ENCODE data around the gene ORC3.
A peak's percentile ranks its signal among the peaks of the same experiment; 100 is the strongest.

The ORC3 gene

GRCh38 chr6:87654122-87654521 is 64.2 kb downstream of the ORC3 start:
- no peaks in the 10 kb centered on the region for H3K9me3 ChIP-seq (ENCODE audit: control insufficient read depth in 5 of 5, low read length in 5 of 5)
- peaks cover 0 to 13% (median 4%) of the 10 kb centered on the region in 5 donors for H3K36me3 ChIP-seq (ENCODE audit: control insufficient read depth in 5 of 5, insufficient read depth in 5 of 5, low read length in 5 of 5)

DNA sequence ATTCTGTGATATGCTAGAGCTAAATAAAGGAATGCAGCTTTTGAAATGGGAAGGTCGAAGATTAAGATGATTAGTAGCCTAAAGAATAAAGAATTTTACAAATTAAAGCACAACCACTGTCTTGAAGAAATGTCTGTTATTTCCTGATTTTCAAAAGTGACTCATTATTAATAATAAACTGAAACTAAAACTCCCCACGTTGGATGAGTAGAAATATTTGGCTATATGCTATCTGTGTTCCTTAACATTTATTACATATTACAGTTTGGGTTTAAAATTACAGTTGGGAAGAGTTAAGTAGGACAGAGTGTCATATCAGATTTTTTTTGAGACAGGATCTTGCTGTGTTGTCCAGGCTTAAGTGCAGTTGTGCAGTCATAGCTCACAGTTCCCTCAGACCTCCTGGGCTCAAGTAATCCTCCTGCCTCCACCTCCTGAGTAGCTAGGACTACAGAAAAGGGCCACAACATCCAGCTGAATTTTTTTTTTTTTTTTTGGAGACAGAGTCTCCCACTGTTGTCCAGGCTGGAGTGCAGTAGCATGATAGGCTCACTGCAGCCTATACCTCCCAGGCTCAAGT is 65.0 kb downstream of the ORC3 start:
- Histone ChIP-seq H3K4me3 (ENCODE audit: low read depth in 1 of 5, low read length in 5 of 5) (no peak overlapping the region), H3K4me1 (ENCODE audit: control insufficient read depth in 5 of 5, insufficient read depth in 5 of 5, low read length in 5 of 5) (peaks cover 0 to 12% (median 0%) of the 10 kb centered on the region in 5 donors), H3K27me3 (ENCODE audit: control insufficient read depth in 5 of 5, insufficient read depth in 4 of 5, low read length in 5 of 5) (no peaks in the 10 kb centered on the region), H3K9me3 (ENCODE audit: control insufficient read depth in 5 of 5, low read length in 5 of 5) (no peaks in the 10 kb centered on the region), H3K9ac (ENCODE audit: low read length in 5 of 5) (no peak overlapping the region), H3K27ac (ENCODE audit: low read depth, low read length) (no peak overlapping the region), H3K36me3 (ENCODE audit: control insufficient read depth in 5 of 5, insufficient read depth in 5 of 5, low read length in 5 of 5) (peaks cover 0 to 13% (median 4%) of the 10 kb centered on the region in 5 donors)

More at GRCh38 chr6:87654122-87654521, 64.2 kb downstream of the ORC3 start:
- H3K27me3 ChIP-seq (ENCODE audit: control insufficient read depth in 5 of 5, insufficient read depth in 4 of 5, low read length in 5 of 5): no peaks in the 10 kb centered on the region
- no peak overlapping the region for H3K27ac ChIP-seq (ENCODE audit: low read depth, low read length)
- H3K4me3 ChIP-seq (ENCODE audit: low read depth in 1 of 5, low read length in 5 of 5): no peak overlapping the region
- H3K4me1 ChIP-seq (ENCODE audit: control insufficient read depth in 5 of 5, insufficient read depth in 5 of 5, low read length in 5 of 5): peaks cover 0 to 11% (median 0%) of the 10 kb centered on the region in 5 donors
- no peak overlapping the region for H3K9ac ChIP-seq (ENCODE audit: low read length in 5 of 5)

DNA sequence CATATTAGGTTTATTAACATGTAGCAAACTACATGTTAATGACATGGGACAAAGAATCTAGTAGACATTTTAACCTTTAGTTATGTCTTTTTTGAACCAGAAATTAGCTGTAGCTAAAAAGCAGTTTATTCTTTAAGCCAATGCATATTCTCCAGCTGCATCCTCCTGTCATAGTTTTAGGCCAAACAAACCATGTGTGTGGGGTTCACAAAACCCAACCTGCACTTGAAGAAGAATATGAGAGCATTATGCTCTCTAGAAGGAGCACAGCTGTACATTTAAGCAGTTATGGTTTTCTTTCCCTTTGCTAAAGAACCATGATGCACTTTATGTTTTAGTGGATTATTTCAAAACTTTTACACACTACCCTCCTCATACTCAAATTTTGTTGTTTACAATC is 65.9 kb downstream of the ORC3 start:
- Histone ChIP-seq H3K9ac (ENCODE audit: low read length in 5 of 5) (no peak overlapping the region), H3K9me3 (ENCODE audit: control insufficient read depth in 5 of 5, low read length in 5 of 5) (no peaks in the 10 kb centered on the region), H3K27me3 (ENCODE audit: control insufficient read depth in 5 of 5, insufficient read depth in 4 of 5, low read length in 5 of 5) (no peaks in the 10 kb centered on the region), H3K4me3 (ENCODE audit: low read depth in 1 of 5, low read length in 5 of 5) (no peak overlapping the region), H3K27ac (ENCODE audit: low read depth, low read length) (no peak overlapping the region), H3K4me1 (ENCODE audit: control insufficient read depth in 5 of 5, insufficient read depth in 5 of 5, low read length in 5 of 5) (peaks cover 0 to 21% (median 0%) of the 10 kb centered on the region in 5 donors), H3K36me3 (ENCODE audit: control insufficient read depth in 5 of 5, insufficient read depth in 5 of 5, low read length in 5 of 5) (peaks cover 0 to 13% (median 6%) of the 10 kb centered on the region in 5 donors)

DNA sequence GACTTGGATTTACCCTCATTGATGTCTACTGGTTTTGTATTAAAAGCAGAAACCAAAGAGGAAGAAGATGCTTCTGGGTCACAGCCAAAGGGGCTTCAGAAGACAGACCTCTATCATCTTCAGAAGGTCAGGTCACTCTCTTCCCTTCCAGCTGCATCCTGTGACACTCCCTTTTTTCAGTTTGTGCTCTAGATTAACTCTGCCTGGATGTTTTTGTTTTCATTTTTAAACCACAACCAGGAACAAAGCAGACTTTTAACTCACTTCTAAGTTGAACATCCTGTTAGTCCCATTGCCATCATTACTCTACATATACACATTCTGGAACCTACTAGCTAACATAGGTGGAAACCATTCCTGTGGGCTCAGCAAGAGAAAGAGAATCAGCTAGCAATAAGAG is 66.9 kb downstream of the ORC3 start:
- H3K4me1 ChIP-seq (ENCODE audit: control insufficient read depth in 5 of 5, insufficient read depth in 5 of 5, low read length in 5 of 5): peaks cover 0 to 27% (median 0%) of the 10 kb centered on the region in 5 donors
- H3K27me3 ChIP-seq (ENCODE audit: control insufficient read depth in 5 of 5, insufficient read depth in 4 of 5, low read length in 5 of 5): no peaks in the 10 kb centered on the region
- no peak overlapping the region for H3K9ac ChIP-seq (ENCODE audit: low read length in 5 of 5)
- peaks cover 0 to 10% (median 6%) of the 10 kb centered on the region in 5 donors for H3K36me3 ChIP-seq (ENCODE audit: control insufficient read depth in 5 of 5, insufficient read depth in 5 of 5, low read length in 5 of 5)
- no peak overlapping the region for H3K4me3 ChIP-seq (ENCODE audit: low read depth in 1 of 5, low read length in 5 of 5)
- H3K9me3 ChIP-seq (ENCODE audit: control insufficient read depth in 5 of 5, low read length in 5 of 5): no peaks in the 10 kb centered on the region
- H3K27ac ChIP-seq (ENCODE audit: low read depth, low read length): no peak overlapping the region

GRCh38 chr6:87658516-87658915 is 68.6 kb downstream of the ORC3 start:
- peaks cover 0 to 26% (median 0%) of the 10 kb centered on the region in 5 donors for H3K4me1 ChIP-seq (ENCODE audit: control insufficient read depth in 5 of 5, insufficient read depth in 5 of 5, low read length in 5 of 5)
- H3K4me3 ChIP-seq (ENCODE audit: low read depth in 1 of 5, low read length in 5 of 5): no peak overlapping the region
- H3K27ac ChIP-seq (ENCODE audit: low read depth, low read length): no peak overlapping the region
- no peaks in the 10 kb centered on the region for H3K9me3 ChIP-seq (ENCODE audit: control insufficient read depth in 5 of 5, low read length in 5 of 5)
- H3K27me3 ChIP-seq (ENCODE audit: control insufficient read depth in 5 of 5, insufficient read depth in 4 of 5, low read length in 5 of 5): no peaks in the 10 kb centered on the region
- no peak overlapping the region for H3K9ac ChIP-seq (ENCODE audit: low read length in 5 of 5)
- peaks cover 0 to 8% (median 3%) of the 10 kb centered on the region in 5 donors for H3K36me3 ChIP-seq (ENCODE audit: control insufficient read depth in 5 of 5, insufficient read depth in 5 of 5, low read length in 5 of 5)

GRCh38 chr6:87660226-87660911 is 70.4 kb downstream of the ORC3 start:
- H3K27ac ChIP-seq (ENCODE audit: low read depth, low read length): peak overlapping the region; percentile 56
- peaks cover 0 to 11% (median 2%) of the 10 kb centered on the region in 5 donors for H3K36me3 ChIP-seq (ENCODE audit: control insufficient read depth in 5 of 5, insufficient read depth in 5 of 5, low read length in 5 of 5)
- H3K4me3 ChIP-seq (ENCODE audit: low read depth in 1 of 5, low read length in 5 of 5): no peak overlapping the region
- no peaks in the 10 kb centered on the region for H3K27me3 ChIP-seq (ENCODE audit: control insufficient read depth in 5 of 5, insufficient read depth in 4 of 5, low read length in 5 of 5)
- H3K4me1 ChIP-seq (ENCODE audit: control insufficient read depth in 5 of 5, insufficient read depth in 5 of 5, low read length in 5 of 5): peaks cover 0 to 34% (median 0%) of the 10 kb centered on the region in 5 donors
- H3K9ac ChIP-seq (ENCODE audit: low read length in 5 of 5): no peak overlapping the region
- H3K9me3 ChIP-seq (ENCODE audit: control insufficient read depth in 5 of 5, low read length in 5 of 5): no peaks in the 10 kb centered on the region

GRCh38 chr6:87661016-87661415 is 71.1 kb downstream of the ORC3 start:
- Histone ChIP-seq H3K4me3 (ENCODE audit: low read depth in 1 of 5, low read length in 5 of 5) (no peak overlapping the region), H3K9me3 (ENCODE audit: control insufficient read depth in 5 of 5, low read length in 5 of 5) (no peaks in the 10 kb centered on the region), H3K27ac (ENCODE audit: low read depth, low read length) (peak overlapping the region; percentile 56), H3K4me1 (ENCODE audit: control insufficient read depth in 5 of 5, insufficient read depth in 5 of 5, low read length in 5 of 5) (peaks cover 0 to 35% (median 0%) of the 10 kb centered on the region in 5 donors), H3K9ac (ENCODE audit: low read length in 5 of 5) (no peak overlapping the region), H3K27me3 (ENCODE audit: control insufficient read depth in 5 of 5, insufficient read depth in 4 of 5, low read length in 5 of 5) (no peaks in the 10 kb centered on the region), H3K36me3 (ENCODE audit: control insufficient read depth in 5 of 5, insufficient read depth in 5 of 5, low read length in 5 of 5) (peaks cover 0 to 11% (median 2%) of the 10 kb centered on the region in 5 donors)

DNA sequence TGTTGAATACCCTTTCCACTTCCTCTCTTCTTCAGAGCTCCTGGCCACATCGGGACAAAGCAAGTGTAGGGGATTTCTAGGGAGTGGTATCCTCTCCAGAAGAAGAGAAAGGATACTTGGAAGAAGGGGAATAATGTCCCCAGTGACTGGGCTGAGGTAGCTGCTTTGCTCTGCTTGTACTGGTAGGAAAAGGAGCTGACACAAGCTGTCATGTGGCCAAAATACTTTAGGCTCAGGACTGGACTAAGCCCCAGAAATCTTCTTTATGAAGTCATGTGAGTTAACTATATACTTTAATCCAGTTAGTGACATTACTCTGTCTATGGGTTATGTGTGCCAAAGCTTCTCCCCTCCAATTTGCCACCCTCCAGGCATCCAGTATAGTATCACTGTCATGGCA is 71.6 kb downstream of the ORC3 start:
- H3K4me1 ChIP-seq (ENCODE audit: control insufficient read depth in 5 of 5, insufficient read depth in 5 of 5, low read length in 5 of 5): peaks cover 0 to 35% (median 0%) of the 10 kb centered on the region in 5 donors
- H3K9ac ChIP-seq (ENCODE audit: low read length in 5 of 5): no peak overlapping the region
- peaks cover 0 to 11% (median 2%) of the 10 kb centered on the region in 5 donors for H3K36me3 ChIP-seq (ENCODE audit: control insufficient read depth in 5 of 5, insufficient read depth in 5 of 5, low read length in 5 of 5)
- H3K4me3 ChIP-seq (ENCODE audit: low read depth in 1 of 5, low read length in 5 of 5): no peak overlapping the region
- H3K27ac ChIP-seq (ENCODE audit: low read depth, low read length): peak overlapping the region; percentile 56
- no peaks in the 10 kb centered on the region for H3K9me3 ChIP-seq (ENCODE audit: control insufficient read depth in 5 of 5, low read length in 5 of 5)
- H3K27me3 ChIP-seq (ENCODE audit: control insufficient read depth in 5 of 5, insufficient read depth in 4 of 5, low read length in 5 of 5): no peaks in the 10 kb centered on the region

DNA sequence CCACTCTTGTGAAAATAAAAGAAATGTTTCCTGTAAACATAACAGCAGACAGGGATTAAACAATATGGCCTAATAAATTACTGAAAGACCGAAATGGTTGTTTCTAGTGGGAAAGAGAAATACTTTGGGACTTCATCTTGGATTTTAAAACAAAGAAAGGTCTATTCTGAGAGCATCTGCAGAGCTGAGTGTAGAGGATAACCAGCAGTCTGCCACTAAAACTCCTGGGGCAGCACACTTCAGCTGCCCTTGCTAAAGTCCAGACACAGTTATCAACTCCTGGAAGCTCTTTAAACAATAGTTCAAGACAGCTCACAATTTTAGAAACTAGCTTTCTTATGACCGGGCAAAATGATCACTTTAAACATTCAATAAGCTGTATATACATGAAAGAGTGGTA is 73.5 kb downstream of the ORC3 start:
- peaks cover 3 to 22% (median 8%) of the 10 kb centered on the region in 5 donors for H3K36me3 ChIP-seq (ENCODE audit: control insufficient read depth in 5 of 5, insufficient read depth in 5 of 5, low read length in 5 of 5)
- H3K9me3 ChIP-seq (ENCODE audit: control insufficient read depth in 5 of 5, low read length in 5 of 5): no peaks in the 10 kb centered on the region
- H3K27me3 ChIP-seq (ENCODE audit: control insufficient read depth in 5 of 5, insufficient read depth in 4 of 5, low read length in 5 of 5): no peaks in the 10 kb centered on the region
- peak overlapping the region in 1 of 5 donors; percentile 32 for H3K9ac ChIP-seq (ENCODE audit: low read length in 5 of 5)
- peaks cover 0 to 32% (median 0%) of the 10 kb centered on the region in 5 donors for H3K4me1 ChIP-seq (ENCODE audit: control insufficient read depth in 5 of 5, insufficient read depth in 5 of 5, low read length in 5 of 5)
- no peak overlapping the region for H3K27ac ChIP-seq (ENCODE audit: low read depth, low read length)
- no peak overlapping the region for H3K4me3 ChIP-seq (ENCODE audit: low read depth in 1 of 5, low read length in 5 of 5)

DNA sequence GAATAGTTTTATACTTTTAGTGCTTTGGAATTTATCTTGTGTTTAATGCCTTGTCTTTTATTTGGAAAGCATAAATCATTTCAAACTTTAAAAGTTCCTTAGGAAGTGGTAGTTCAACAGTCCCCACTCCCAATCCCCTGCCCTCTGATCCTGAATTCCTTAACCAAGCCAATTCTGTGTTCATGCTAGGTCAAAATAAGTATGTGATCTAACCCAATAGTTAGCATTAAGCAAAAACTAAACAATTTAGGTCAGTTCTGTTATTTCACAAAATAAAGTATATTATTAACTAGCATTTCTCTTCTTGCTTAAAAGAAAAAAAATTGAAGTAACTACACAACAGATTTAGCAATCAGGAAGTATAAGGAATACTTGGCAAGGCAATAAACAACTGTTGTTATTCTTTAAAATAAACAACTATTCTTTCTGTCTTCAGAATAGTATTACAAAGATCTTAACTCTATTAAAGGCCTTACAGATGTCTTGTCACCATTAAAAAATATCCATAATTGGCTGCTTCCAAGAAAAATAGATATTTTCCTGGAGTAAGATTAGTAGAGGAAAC is 75.1 kb downstream of the ORC3 start:
- Histone ChIP-seq H3K27ac (ENCODE audit: low read depth, low read length) (peak overlapping the region; percentile 40), H3K4me1 (ENCODE audit: control insufficient read depth in 5 of 5, insufficient read depth in 5 of 5, low read length in 5 of 5) (peaks cover 0 to 30% (median 0%) of the 10 kb centered on the region in 5 donors), H3K36me3 (ENCODE audit: control insufficient read depth in 5 of 5, insufficient read depth in 5 of 5, low read length in 5 of 5) (peaks cover 9 to 28% (median 11%) of the 10 kb centered on the region in 5 donors), H3K9ac (ENCODE audit: low read length in 5 of 5) (peak overlapping the region in 1 of 5 donors; percentile 13), H3K4me3 (ENCODE audit: low read depth in 1 of 5, low read length in 5 of 5) (no peak overlapping the region), H3K27me3 (ENCODE audit: control insufficient read depth in 5 of 5, insufficient read depth in 4 of 5, low read length in 5 of 5) (no peaks in the 10 kb centered on the region), H3K9me3 (ENCODE audit: control insufficient read depth in 5 of 5, low read length in 5 of 5) (no peaks in the 10 kb centered on the region)

Measured in subcutaneous abdominal adipose tissue (tissue), 5 donors.